ENCODE data around the gene SUOX. TPM values are rescaled to one million over a fixed set of nuclear protein-coding genes. Genes with fewer than 3 reads are reported as not detected.
"Not testable (repeated sequence)": the region's sequence is repeated elsewhere in the genome, so short reads cannot be mapped to it uniquely, and the experiment has no call there.

The SUOX gene
- total RNA-seq, 1 donor from 2014 or later, result 11.1 TPM

- DNase-seq, result no peak
These were observed 13.7 kb upstream of the SUOX start for GRCh38 chr12:55983232-55983842.

GRCh38 chr12:55984861-55985260 is 12.2 kb upstream of the SUOX start:
- no peak for DNase-seq

- DNase-seq, result no peak
These were observed 11.7 kb upstream of the SUOX start for GRCh38 chr12:55985341-55985740.

GRCh38 chr12:55985976-55986375 is 11.1 kb upstream of the SUOX start:
- not testable (repeated sequence) for DNase-seq

GRCh38 chr12:55991110-55991509 is 6.0 kb upstream of the SUOX start:
- no peak for DNase-seq

- no peak for DNase-seq
These were observed 3.7 kb upstream of the SUOX start for GRCh38 chr12:55993230-55993853.

- no peak for DNase-seq
These were observed 1.7 kb upstream of the SUOX start for GRCh38 chr12:55995366-55995765.

- peak; percentile 87 for DNase-seq
These were observed 818 bp upstream of the SUOX start for GRCh38 chr12:55996201-55996714.

GRCh38 chr12:55997535-55997859 is 421 bp downstream of the SUOX start:
- no peak for DNase-seq

GRCh38 chr12:55999522-55999921 is 2.4 kb downstream of the SUOX start:
- DNase-seq, result not testable (repeated sequence)

GRCh38 chr12:55999999-56000540 is 3.0 kb downstream of the SUOX start:
- DNase-seq, result not testable (repeated sequence)

- DNase-seq, result no peak
These were observed 4.5 kb downstream of the SUOX start for GRCh38 chr12:56001487-56002100.

GRCh38 chr12:56003376-56003775 is 6.3 kb downstream of the SUOX start:
- DNase-seq, result not testable (repeated sequence)

- DNase-seq, result no peak
These were observed 7.1 kb downstream of the SUOX start for GRCh38 chr12:56004211-56004610.

- peak; percentile 78 for DNase-seq
These were observed 10.8 kb downstream of the SUOX start for GRCh38 chr12:56007564-56008559.

- DNase-seq, result no peak
These were observed 13.1 kb downstream of the SUOX start for GRCh38 chr12:56010111-56010570.

- DNase-seq, result no peak
These were observed 14.5 kb downstream of the SUOX start for GRCh38 chr12:56011509-56012090.

GRCh38 chr12:56013482-56013881 is 16.4 kb downstream of the SUOX start:
- no peak for DNase-seq

- peak; percentile 25 for DNase-seq
These were observed 17.1 kb downstream of the SUOX start for GRCh38 chr12:56014205-56014604.

GRCh38 chr12:56017181-56017580 is 20.1 kb downstream of the SUOX start:
- no peak for DNase-seq

GRCh38 chr12:56018356-56018755 is 21.3 kb downstream of the SUOX start:
- no peak for DNase-seq

Data from tongue (tissue), 2 donors.